ENCODE results near the gene SLC25A24.
"Not testable (repeated sequence)": the region's sequence is repeated elsewhere in the genome, so short reads cannot be mapped to it uniquely, and the experiment has no call there.

Gene SLC25A24

DNA sequence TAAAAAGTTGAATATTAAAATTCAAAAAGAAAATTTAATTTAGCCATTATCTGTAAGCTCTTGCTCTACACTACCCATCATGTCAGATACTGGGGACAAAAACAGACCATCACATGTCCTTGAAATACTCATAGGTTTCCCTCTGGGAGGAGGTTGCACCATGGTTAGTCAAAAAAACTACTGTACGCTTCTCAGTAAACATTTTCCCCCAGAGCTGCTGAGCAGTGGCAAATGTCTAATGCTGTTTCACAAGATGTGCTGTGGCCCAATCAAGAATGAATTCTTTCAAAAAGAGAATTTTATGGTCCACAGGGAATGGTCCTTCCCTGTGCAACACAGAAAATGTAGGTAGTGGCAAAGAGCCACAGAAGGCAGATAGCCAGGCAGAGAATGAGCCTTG is 6.1 kb downstream of the SLC25A24 start:
- no peak for DNase-seq

DNA sequence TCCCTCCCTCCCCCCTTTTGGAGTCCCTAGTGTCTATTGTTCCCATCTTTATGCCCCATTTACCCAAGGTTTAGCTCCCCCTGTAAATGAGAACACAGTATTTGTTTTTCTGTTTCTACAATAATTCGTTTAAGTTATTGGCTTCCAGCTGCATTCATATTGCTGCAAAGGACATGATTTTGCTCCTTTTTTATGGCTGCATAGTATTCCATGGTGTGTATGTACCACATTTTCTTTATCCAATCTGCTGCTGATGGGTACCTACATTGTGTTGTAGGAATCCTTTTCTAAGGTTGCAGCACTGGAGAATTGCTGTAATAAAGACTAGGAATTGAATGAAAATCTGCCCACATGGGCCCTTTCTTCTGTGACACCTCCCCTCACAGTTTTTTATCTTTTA is 6.8 kb downstream of the SLC25A24 start:
- no peak for DNase-seq

DNA sequence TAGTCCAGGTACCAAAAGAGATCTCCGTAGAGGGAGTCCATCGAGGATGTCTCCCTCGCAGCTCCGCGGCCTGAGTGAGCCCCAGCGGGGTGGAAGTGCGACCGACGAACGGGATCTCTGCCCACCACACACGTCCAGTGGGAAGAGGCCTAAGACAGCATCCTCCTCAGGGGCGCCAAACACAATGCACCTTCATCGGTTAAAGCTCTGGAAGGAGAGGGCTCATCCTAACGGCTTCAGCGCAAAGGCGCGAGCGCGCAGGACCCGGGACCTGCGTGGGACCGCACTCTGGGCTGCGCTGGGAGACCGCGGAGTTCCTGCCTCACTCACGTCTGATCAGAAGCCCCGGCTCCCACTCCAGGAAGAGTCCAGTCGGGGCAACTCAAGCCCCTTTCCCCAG is 7.6 kb downstream of the SLC25A24 start:
- DNase-seq = no peak

DNA sequence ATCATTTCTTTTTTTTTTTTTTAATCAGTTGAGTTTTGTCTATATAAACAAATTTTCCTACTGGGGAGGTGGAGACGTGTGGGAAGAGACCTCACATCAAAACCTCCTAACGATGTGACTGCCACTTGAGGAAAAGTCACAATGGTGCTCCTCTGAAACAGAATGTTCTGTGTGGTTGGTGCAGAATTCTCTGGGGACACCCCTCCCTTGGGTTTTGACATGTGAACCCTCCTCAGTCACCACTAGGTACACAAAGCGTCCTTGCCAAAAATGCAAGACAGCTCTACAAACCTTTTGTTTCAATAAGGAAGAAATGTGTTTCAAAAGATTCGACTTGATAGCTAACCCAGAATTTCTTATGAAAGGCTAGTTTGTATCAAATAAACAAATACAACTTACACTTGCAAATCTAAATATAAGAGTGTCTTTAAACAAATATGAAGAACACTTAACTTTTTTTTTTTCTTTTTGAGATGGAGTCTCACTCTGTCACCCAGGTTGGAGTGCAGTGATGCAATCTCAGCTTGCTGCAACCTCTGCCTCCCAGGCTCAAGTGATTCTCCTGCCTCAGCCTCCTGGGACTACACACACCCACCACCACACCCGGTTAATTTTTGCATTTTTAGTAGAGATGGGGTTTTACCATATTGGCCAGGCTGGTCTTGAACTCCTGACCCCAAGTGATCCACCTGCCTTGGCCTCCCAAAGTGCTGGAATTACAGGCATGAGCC is 9.3 kb downstream of the SLC25A24 start:
- DNase-seq = no peak

DNA sequence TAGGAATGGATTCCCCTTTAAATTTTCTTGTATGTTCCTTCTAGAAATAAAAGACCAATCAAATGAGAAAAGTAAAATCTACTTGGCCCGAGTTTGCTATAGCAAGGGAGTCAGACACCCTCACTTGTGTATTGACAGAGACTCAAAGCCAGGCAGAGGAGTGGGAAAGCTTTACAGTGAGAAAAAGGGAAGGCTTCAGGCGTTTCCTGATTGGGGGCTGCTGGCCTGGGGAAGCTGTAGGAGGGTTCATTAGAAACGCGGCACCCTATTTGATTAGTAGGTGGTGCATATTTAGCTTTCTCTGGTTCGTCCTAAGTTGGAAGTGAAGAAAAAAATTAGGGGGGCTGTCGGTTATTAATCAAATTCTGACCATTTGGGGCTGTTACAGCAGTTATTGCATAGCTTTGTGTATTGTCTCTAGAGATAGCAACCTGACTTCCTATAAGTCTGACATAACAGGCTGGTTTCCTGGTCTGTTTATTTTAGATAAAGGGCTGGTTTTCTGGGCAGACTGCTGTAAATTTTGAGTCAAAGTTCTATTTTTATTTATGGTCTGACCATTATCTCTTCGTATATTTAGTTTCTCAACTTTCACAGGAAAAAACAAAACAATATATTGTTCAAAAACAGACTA is 10.0 kb downstream of the SLC25A24 start:
- DNase-seq = no peak

DNA sequence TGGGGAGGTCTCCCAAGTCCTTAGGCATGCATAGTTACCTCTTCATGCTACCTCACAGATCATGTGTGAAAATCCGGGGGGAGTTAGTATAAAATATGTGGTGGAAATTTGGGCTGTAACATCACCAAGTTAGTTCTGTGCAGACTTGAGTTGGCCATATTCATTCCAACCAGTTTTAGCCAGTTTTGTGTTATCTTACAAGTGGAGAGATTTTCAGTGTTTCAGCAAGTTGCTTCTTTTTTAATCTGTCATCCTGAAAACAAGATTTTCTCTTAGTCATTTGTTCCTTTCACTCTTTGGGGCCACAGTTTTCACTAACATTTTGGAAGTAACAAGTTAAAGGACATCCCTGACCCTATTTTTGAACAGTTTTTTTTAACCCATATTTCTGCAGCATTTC is 11.3 kb downstream of the SLC25A24 start:
- no peak for DNase-seq

DNA sequence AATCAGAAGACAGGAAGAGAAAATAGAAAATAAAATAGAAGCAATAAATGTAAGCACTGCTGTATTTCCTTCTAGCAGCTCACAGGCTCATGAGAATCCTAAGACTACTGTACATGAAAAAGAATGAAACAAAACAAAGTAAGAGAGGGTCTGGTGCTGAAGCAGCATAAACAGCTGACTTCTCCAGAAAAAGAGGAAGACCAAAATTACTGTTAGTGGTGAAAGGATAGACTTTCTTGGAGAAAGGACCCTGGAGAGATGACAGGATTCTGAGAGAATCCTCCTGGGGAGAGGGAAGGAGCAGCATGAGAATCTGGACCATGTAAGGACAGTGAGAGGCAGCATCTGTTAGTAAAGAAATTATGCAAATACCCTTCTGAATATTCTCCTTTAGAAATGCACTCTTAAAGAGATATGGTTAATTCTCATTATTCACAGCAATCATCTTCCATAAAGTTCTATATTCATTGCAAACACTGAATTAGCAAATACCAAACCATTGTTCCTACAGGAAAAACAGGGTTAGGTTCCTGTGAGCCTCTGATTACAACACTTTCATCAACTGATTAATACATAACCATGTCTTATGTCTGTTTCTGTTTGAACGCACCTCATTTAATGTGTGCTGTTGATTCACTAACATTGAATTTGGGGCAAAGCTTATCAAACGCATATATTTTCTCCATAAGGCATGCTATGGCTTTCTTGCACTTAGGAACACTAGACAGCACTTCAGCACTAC is 17.0 kb downstream of the SLC25A24 start:
- no peak for DNase-seq

DNA sequence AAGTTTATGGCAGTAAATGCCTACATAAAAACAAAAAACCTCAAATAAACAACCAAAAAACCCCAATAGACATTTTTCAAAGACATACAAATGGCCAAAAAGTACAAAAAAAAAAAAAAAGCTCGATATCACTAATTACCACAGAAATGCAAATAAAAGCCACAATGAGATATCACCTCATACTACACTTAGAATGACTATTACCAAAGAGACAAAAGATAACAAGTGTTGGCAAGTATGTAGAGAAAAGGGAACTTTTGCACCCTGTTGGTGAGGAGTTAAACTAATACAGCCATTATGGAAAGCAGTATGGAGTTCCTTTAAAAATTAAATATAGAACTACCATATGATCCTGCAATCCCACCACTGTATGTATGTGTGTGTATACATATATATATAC is 21.1 kb downstream of the SLC25A24 start:
- no peak for DNase-seq

DNA sequence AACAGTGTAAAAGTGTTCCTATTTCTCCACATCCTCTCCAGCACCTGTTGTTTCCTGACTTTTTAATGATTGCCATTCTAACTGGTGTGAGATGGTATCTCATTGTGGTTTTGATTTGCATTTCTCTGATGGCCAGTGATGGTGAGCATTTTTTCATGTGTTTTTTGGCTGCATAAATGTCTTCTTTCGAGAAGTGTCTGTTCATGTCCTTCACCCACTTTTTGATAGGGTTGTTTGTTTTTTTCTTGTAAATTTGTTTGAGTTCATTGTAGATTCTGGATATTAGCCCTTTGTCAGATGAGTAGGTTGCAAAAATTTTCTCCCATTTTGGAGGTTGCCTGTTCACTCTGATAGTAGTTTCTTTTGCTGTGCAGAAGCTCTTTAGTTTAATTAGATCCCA is 37.7 kb downstream of the SLC25A24 start:
- not testable (repeated sequence) for DNase-seq

DNA sequence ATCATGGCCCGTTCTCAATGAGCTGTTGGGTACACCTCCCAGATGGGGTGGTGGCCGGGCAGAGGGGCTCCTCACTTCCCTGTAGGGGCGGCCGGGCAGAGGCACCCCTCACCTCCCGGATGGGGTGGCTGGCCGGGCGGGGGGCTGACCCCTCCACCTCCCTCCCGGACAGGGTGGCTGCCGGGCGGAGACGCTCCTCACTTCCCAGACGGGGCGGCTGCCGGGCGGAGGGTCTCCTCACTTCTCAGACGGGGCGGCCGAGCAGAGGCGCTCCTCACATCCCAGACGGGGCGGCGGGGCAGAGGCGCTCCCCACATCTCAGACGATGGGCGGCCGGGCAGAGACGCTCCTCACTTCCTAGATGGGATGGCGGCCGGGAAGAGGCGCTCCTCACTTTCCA is 40.2 kb downstream of the SLC25A24 start:
- DNase-seq = not testable (repeated sequence)

DNA sequence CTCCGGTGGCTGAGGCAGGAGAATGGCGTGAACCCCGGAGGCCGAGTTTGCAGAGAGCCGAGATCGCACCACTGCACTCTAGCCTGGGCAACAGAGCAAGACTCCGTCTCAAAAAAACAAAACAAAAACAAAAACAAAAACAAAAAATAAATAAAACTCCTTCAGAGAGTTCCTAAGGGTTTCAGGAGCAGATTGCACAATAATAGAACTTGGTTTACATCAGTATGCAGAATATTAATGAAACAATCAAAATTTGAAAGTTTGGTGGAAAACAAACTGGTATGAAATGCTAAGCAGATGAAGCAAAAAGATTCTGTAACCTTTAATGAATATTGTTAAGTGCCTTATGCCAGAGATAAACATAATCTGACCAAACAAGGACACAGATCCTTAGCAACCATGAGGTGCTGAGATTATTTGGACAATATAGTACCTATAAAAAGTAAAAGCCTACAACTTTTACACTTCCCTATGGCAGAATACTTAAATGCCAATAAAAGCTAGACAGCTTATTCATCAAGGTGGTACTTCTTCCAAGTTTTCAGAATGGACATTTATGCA is 41.2 kb downstream of the SLC25A24 start:
- no peak for DNase-seq

DNA sequence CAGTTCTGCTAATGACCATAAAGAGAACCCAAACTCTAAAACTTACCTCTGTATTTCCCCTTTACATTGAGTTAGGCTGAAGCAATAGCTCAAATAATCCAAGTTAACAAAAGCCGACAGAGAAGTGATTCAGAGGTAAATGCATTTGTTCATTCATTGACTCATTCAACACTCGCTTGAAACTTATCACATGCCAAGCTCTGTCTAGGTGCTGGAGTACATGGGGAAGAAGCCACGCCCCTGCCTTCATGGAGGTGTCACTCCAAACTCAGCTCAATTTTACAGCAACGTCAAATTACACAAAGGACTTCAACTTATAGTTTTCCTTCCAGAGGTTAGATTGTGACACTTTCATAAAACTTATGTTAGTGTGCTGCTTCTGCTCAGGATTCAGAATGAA is 45.8 kb downstream of the SLC25A24 start:
- DNase-seq = no peak

DNA sequence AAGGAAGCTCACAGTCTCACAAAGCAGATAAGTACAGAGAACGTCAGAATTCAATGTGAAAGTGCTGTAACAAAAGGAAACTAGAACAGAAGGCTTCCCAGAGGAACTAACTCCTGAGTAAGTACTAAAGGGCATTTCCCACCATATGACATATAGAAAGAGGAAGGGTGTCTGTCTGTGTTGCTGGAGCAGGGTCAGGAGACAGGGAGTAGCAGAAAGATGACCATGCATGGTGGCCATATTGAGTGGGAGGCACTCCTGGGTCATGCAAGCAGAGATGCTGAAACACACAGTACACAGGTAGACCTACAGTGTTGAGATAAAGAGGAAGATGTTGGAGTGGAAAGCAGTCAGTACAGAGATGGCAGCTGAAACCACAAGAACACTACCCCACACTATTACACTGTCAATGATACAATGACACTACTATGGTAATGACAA is 47.3 kb downstream of the SLC25A24 start:
- DNase-seq = no peak

DNA sequence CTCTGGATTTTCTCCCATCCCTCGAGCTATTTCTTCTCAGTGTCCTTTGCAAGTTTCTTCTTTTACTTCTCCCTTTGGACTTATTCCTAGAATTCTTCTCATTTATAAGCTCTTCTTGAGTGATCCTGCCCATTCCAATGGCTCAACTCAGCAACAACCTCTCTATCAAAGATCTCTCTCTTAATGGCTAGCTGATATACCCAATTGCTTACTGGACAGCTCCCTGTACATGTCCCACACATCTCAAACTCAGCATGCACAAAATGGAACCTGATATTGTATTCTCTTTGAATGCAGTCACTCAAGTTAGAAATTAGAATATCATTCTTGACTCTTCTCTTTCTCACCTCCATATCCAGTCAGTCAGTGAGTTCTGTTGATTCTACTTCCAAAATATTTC is 48.6 kb downstream of the SLC25A24 start:
- no peak for DNase-seq

DNA sequence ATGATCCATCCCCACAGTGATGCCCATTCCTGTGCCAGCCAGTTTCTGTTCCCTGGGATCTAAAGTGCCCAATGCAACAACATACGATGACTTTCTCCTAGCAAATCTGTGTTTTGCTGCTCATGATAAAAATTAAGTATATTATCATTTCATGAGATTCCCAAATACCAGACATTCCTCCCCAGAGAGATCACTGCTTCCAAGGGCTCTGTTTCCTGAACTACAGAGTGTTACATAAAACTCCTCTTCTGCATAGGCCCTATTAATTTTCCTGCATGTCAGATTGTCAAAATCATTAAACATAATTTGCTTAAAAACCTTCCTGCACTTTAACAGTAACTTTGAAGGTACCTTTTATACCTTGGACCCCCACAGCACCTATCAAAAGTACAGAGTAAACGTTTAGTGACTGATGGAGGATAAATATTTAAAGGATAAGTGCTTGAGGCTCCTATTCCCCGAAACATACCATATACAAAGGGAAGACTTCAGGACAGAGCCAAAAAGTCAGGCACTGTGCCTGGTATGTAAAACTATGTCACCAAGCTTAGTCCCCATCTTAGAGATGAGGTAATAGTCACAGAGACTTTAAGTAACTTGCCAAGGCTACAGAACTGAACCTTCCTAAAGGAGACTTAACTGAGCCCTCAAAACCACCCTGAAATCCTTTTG is 50.2 kb downstream of the SLC25A24 start:
- DNase-seq = no peak

DNA sequence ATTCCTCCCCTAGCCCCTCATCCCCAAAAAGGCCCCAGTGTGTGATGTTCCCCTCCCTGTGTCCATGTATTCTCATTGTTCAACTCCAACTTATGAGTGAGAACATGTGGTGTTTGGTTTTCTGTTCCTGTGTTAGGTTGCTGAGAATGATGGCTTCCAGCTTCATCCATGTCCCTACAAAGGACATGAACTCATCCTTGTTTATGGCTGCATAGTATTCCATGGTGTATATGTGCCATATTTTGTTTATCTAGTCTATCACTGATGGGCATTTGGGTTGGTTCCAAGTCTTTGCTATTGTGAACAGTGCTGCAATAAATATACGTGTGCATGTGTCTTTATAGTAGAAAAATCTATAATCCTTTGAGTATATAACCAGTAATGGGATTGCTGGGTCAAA is 55.6 kb downstream of the SLC25A24 start:
- not testable (repeated sequence) for DNase-seq

DNA sequence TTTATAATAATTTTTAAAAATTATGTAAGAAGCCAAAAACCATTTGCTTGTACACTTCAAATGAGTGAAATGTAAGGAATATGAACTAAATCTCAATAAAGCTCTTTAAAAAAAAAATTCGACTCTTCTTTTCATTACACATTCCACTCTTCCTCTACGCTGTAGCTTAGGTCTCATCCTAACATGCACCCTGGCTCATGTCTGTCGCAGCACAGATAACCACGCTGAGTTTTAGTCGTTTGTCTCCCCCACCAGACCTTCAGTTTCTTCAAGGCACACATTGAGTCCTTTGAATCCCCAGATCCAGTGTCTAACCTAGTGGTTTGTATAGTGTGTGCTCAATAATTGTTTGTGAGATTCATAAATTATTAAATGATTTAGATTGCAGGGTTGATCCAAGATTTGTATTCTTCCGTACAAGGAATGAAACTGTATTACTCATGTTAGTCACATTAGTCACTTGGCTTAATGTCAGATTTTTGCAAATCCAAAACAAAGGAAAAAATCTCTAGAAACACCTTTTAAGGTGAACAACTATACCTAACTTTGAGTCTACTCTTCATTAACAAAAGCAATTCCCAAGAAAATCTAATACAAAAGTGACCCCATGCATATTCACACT is 57.3 kb downstream of the SLC25A24 start:
- DNase-seq = no peak

DNA sequence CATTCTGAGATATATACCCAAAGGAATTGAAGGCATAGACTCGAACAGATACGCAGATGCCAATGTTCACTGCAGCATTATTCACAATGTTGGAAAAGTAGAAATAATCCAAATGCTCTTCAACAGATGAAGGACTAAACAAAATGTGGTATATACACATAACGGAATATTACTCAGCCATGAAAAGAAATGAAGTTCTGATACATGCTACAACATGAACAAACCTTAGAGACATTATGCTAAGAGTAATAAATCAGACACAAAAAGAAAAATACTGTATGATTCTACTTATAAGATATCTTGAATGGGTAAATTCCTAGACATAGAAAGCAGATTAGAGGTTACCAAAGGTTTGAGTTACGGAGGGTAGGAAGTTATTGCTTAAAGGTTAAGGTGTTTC is 57.9 kb downstream of the SLC25A24 start:
- DNase-seq = no peak

DNA sequence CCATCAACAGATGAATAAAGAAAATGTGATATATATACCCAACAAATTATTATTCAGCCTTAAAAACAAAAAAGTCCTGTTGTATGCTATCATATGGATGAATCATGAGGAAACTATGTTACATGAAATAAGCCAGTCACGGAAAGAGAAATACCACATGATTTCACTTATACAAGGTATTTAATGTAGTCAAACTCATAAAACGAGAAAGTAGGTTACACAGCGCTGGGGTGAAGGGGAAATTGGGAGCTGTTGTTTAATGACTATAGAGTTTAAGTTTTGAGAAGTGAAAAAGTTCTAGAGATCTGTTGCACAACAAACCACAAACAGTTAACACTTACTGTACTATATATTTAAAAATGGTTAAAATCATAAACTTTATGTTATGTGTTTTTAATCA is 58.5 kb downstream of the SLC25A24 start:
- peak; percentile 35 for DNase-seq

DNA sequence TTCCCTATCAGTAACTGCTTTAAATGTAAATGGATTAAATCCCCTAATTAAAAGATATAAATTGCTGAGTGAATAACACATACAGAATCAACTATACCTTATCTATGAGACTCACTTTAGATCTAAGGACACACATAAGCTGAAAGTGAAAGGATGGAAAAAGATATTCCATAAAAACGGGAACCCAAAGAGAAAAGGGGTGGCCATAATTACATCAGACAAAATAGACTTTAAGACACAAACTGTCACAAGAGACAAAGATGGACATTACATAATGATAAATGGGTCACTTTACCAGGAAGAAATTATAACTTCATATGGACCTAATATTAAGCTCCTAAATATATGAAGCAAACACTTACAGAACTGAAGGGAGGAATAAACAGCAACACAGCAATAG is 59.2 kb downstream of the SLC25A24 start:
- no peak for DNase-seq

DNA sequence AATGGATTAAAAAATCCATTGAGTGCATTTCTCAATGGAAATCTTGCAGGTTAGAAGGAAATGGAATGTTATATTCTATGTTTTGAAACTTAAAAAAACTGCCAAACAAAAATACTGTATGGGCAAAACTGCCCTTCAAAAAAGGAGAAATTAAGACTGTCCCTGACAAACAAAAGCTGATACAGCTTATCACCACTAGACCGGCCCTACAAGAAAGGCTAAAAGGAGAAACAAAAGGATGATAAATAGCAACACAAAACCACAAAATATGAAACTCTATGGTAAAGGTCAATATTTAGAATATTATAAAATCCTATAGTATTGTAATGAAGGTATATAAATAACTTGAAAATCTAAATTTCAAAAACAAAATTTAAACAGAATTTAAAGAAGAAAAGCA is 60.0 kb downstream of the SLC25A24 start:
- DNase-seq = no peak

DNA sequence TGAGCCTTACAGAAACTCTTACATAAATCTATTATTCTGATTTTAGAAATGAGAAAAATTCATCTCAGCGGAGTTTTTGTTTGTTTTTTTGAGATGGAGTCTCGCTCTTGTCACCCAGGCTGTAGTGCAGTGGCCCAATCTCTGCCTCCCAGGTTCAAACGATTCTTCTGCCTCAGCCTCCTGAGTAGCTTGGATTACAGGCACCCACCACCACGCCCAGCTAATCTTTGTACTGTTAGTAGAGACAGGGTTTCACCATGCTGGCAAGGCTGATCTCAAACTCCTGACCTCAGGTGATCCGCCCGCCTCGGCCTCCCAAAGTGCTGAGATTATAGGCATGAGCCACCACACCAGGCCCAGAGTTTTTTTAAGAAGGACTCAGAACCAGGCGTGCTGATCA is 60.6 kb downstream of the SLC25A24 start:
- not testable (repeated sequence) for DNase-seq

DNA sequence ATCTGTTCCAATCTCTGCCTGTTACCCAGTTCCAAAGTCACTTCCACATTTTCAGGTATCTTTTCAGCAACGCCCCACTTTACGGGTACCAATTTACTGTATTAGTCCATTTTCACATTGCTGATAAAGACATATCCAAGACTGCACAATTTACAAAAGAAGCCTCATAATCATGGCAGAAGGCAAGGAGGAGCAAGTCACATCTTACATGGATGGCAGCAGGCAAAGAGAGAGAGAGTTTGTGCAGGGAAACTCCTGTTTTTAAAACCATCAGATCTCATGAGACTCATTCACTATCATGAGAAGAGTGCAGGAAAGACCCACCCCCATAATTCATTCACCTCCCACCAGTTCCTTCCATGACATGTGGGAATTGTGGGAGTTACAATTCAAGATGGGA is 67.0 kb downstream of the SLC25A24 start:
- DNase-seq = not testable (repeated sequence)

Measured in SIG-M5 (cell line).